DND-41 (cell line): ENCODE measurements around the gene VPS13A.

Experiments used
- CTCF ChIP-seq: IDR thresholded peaks from 2 replicates; pipeline ENCODE4 v1.5.1; 2012; ENCODE audit warnings: borderline replicate concordance, low read length, moderate library complexity, mild to moderate bottlenecking; ENCODE audit not compliant: poor library complexity, severe bottlenecking; ENCODE audit errors: extremely low read depth
- EZH2 ChIP-seq: IDR thresholded peaks from 3 replicates; pipeline ENCODE4 v1.6.1; 2012; ENCODE audit warnings: borderline replicate concordance, low read depth, mild to moderate bottlenecking, moderate library complexity, low read length, inconsistent platforms; ENCODE audit not compliant: severe bottlenecking

DNA sequence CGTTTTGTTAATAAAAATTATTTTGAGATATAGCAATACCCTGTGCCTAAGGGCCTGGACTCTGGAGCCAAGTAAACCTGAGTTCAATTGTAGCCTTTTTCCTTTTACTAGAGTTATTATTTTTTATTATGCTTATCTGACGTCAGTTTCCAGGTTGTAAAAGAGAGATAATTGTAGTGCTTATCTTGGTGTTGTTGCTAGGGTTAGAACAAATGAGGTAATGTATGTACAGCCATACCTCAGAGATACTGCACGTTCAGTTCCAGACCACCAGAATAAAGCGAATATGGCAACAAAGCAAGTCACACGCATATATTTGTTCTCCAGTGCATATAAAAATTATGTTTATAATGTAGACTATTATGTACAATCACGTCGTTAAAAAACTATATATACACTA lies 215.0 kb downstream of the VPS13A start:
- TF ChIP-seq CTCF (no peak), EZH2 (no peak)
